KOPT-K1 (cell line): ENCODE measurements around the gene EPHB2.

Experiments
- H3K27ac ChIP-seq: fragments of 200-600 bp; sonication (generic); 2 replicates; pipeline ENCODE4 v1.5.1; 2016; ENCODE audit warnings: antibody characterized with exemption, mild to moderate bottlenecking, low read depth, low read length; ENCODE audit not compliant: poor library complexity, severe bottlenecking
- H3K36me3 ChIP-seq: fragments of 200-600 bp; sonication (generic); 2 replicates; pipeline ENCODE4 v1.5.1; 2017; ENCODE audit warnings: antibody characterized with exemption, mild to moderate bottlenecking, low read length, moderate library complexity; ENCODE audit not compliant: insufficient read depth
- H3K9me3 ChIP-seq: fragments of 200-600 bp; sonication (generic); 2 replicates; pipeline ENCODE4 v1.5.1; 2017; ENCODE audit warnings: antibody characterized with exemption, low read length, mild to moderate bottlenecking; ENCODE audit not compliant: insufficient read depth, poor library complexity, severe bottlenecking

The EPHB2 gene

GRCh38 chr1:22786719-22787489 is 76.3 kb downstream of the EPHB2 start:
- H3K36me3 ChIP-seq: no peaks in the 10 kb centered on the region
- H3K27ac ChIP-seq: no peak overlapping the region
- H3K9me3 ChIP-seq: no peaks in the 10 kb centered on the region

- Histone ChIP-seq H3K9me3 (no peaks in the 10 kb centered on the region), H3K27ac (no peak overlapping the region), H3K36me3 (no peaks in the 10 kb centered on the region)
Observed at GRCh38 chr1:22787636-22788035, 77.0 kb downstream of the EPHB2 start.

- Histone ChIP-seq H3K27ac (no peak overlapping the region), H3K9me3 (no peaks in the 10 kb centered on the region), H3K36me3 (no peaks in the 10 kb centered on the region)
Observed at GRCh38 chr1:22788254-22788661, 77.6 kb downstream of the EPHB2 start.

GRCh38 chr1:22789356-22789994 is 78.8 kb downstream of the EPHB2 start:
- H3K27ac ChIP-seq: no peak overlapping the region
- no peaks in the 10 kb centered on the region for H3K36me3 ChIP-seq
- H3K9me3 ChIP-seq: no peaks in the 10 kb centered on the region

- no peaks in the 10 kb centered on the region for H3K36me3 ChIP-seq
- H3K9me3 ChIP-seq: no peaks in the 10 kb centered on the region
- H3K27ac ChIP-seq: no peak overlapping the region
Observed at GRCh38 chr1:22790232-22791008, 79.8 kb downstream of the EPHB2 start.

- H3K36me3 ChIP-seq: no peaks in the 10 kb centered on the region
- H3K27ac ChIP-seq: no peak overlapping the region
- no peaks in the 10 kb centered on the region for H3K9me3 ChIP-seq
Observed at GRCh38 chr1:22791831-22792347, 81.2 kb downstream of the EPHB2 start.

GRCh38 chr1:22792396-22793160 is 81.9 kb downstream of the EPHB2 start:
- Histone ChIP-seq H3K36me3 (no peaks in the 10 kb centered on the region), H3K9me3 (no peaks in the 10 kb centered on the region), H3K27ac (no peak overlapping the region)

GRCh38 chr1:22793647-22794046 is 83.0 kb downstream of the EPHB2 start:
- Histone ChIP-seq H3K27ac (no peak overlapping the region), H3K9me3 (no peaks in the 10 kb centered on the region), H3K36me3 (no peaks in the 10 kb centered on the region)

GRCh38 chr1:22794647-22795365 is 84.2 kb downstream of the EPHB2 start:
- H3K27ac ChIP-seq: no peak overlapping the region
- no peaks in the 10 kb centered on the region for H3K36me3 ChIP-seq
- H3K9me3 ChIP-seq: no peaks in the 10 kb centered on the region

GRCh38 chr1:22795366-22795714 is 84.7 kb downstream of the EPHB2 start:
- H3K36me3 ChIP-seq: no peaks in the 10 kb centered on the region
- H3K9me3 ChIP-seq: no peaks in the 10 kb centered on the region
- no peak overlapping the region for H3K27ac ChIP-seq

GRCh38 chr1:22796642-22797041 is 86.0 kb downstream of the EPHB2 start:
- Histone ChIP-seq H3K36me3 (no peaks in the 10 kb centered on the region), H3K27ac (no peak overlapping the region), H3K9me3 (no peaks in the 10 kb centered on the region)

- no peaks in the 10 kb centered on the region for H3K9me3 ChIP-seq
- no peaks in the 10 kb centered on the region for H3K36me3 ChIP-seq
- H3K27ac ChIP-seq: no peak overlapping the region
Observed at GRCh38 chr1:22798083-22798482, 87.4 kb downstream of the EPHB2 start.

- Histone ChIP-seq H3K9me3 (no peaks in the 10 kb centered on the region), H3K27ac (no peak overlapping the region)
Observed at GRCh38 chr1:22799971-22800370, 89.3 kb downstream of the EPHB2 start.

GRCh38 chr1:22800629-22801028 is 90.0 kb downstream of the EPHB2 start:
- Histone ChIP-seq H3K36me3 (no peaks in the 10 kb centered on the region), H3K27ac (no peak overlapping the region)

More at GRCh38 chr1:22799971-22800370, 89.3 kb downstream of the EPHB2 start:
- no peaks in the 10 kb centered on the region for H3K36me3 ChIP-seq

More at GRCh38 chr1:22800629-22801028, 90.0 kb downstream of the EPHB2 start:
- no peaks in the 10 kb centered on the region for H3K9me3 ChIP-seq
